Activated naive CD8-positive, alpha-beta T cell (primary cell): ENCODE data around the gene RIC1.

Source experiments
- H3K27ac Mint-ChIP-seq: one replicate; pipeline ENCODE4 v1.8.0; 2021; ENCODE audit warnings: mixed read lengths
- H3K27me3 Mint-ChIP-seq: one replicate; pipeline ENCODE4 v1.8.0; 2021; ENCODE audit warnings: mixed read lengths
- H3K36me3 Mint-ChIP-seq: one replicate; pipeline ENCODE4 v1.8.0; 2021; ENCODE audit warnings: mixed read lengths
- H3K4me1 Mint-ChIP-seq: one replicate; pipeline ENCODE4 v1.8.0; 2021; ENCODE audit warnings: low read depth, mixed read lengths
- H3K4me3 Mint-ChIP-seq: one replicate; pipeline ENCODE4 v1.8.0; 2021; ENCODE audit warnings: mild to moderate bottlenecking, mixed read lengths
- H3K9me3 Mint-ChIP-seq: one replicate; pipeline ENCODE4 v1.8.0; 2021; ENCODE audit warnings: low read depth, mixed read lengths

RIC1 gene

DNA sequence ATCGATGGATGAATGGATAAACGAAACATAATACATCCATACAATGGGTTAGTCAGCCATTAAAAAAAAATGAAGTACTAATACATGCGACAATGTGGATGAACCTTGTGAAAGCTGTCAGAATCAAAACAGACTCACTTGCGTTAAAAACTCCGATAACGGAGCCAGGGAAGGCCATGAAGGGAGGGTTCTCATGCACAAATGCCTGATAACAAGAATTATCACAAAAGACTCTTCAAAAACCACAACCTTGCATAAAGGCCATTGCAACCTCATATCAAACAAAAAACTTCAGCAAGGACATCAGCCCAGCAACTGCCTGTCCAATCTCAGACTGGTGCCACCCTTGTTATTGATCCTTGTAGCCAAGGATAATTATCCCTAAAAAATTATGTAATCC is 190.3 kb downstream of the RIC1 start:
- Mint-ChIP-seq H3K36me3 (peaks cover 24% of the 10 kb centered on the region), H3K27ac (no peak overlapping the region), H3K4me3 (no peak overlapping the region)

DNA sequence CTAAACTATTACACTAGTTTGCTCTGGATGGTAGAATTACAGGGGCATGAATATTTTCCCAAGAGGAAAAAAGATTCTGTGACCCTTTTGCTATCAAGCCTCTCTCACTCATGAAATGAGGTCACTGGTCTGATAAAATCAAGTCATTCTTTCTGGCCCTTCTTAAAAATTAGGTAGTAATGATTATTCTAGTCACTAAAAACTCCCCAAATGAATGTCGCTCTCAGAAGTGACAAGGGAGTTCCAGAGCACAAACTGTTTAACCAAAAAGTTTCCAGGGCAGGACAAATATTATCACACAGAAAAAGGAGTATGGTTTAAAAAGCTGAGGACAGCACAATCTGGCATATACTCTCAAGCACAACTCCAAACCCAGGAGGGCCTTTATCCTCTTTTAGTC is 191.5 kb downstream of the RIC1 start:
- H3K9me3 Mint-ChIP-seq, result no peaks in the 10 kb centered on the region
- peaks cover 11% of the 10 kb centered on the region for H3K4me1 Mint-ChIP-seq
- no peaks in the 10 kb centered on the region for H3K27me3 Mint-ChIP-seq
- H3K36me3 Mint-ChIP-seq, result peaks cover 22% of the 10 kb centered on the region
- H3K27ac Mint-ChIP-seq, result no peak overlapping the region
- no peak overlapping the region for H3K4me3 Mint-ChIP-seq

More for the DNA sequence above, 190.3 kb downstream of the RIC1 start:
- H3K9me3 Mint-ChIP-seq, result no peaks in the 10 kb centered on the region
- no peaks in the 10 kb centered on the region for H3K27me3 Mint-ChIP-seq
- peaks cover 8% of the 10 kb centered on the region for H3K4me1 Mint-ChIP-seq

DNA sequence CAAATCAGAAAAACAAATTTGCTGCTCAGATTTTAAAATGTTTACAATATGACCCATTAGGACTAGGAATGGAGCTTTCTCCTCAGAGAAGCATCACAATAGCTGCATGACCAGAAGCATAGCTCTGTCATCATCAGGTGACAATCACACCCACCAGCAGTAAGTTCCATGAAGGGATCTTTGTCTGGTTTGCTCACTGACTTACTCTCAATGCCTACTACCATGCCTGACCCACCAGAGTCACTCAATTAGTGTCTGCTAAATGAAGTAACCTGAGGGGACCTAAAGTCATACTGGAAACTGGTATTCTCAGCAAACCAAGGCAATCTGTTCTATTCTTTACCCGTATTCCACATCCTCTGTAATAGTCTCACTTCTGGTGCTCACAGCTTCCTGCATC is 196.3 kb downstream of the RIC1 start:
- Mint-ChIP-seq H3K4me1 (peaks cover 36% of the 10 kb centered on the region), H3K27ac (no peak overlapping the region), H3K4me3 (no peak overlapping the region)

More for the DNA sequence above, 196.3 kb downstream of the RIC1 start:
- H3K27me3 Mint-ChIP-seq, result no peaks in the 10 kb centered on the region
- H3K9me3 Mint-ChIP-seq, result no peaks in the 10 kb centered on the region
- peaks cover 2% of the 10 kb centered on the region for H3K36me3 Mint-ChIP-seq
